OCI-LY7 (cell line): ENCODE results near the gene SMOC2.

Experiments
- EZH2phosphoT487 ChIP-seq: fragments of 200-600 bp; sonication (generic); IDR thresholded peaks from 2 replicates; pipeline ENCODE4 v1.6.1; 2018; ENCODE audit warnings: low read depth, borderline replicate concordance, mild to moderate bottlenecking, mixed run types, antibody characterized with exemption, low read length, moderate library complexity, mixed read lengths
- TF ChIP-seq, protein P1 (sequence below): fragments of 200-600 bp; sonication (generic); conservative IDR thresholded peaks from 2 replicates; pipeline ENCODE4 v1.5.1; 2014; ENCODE audit warnings: mild to moderate bottlenecking, antibody characterized with exemption, low read length, moderate library complexity, mixed read lengths

- TF ChIP-seq, protein P1, sequence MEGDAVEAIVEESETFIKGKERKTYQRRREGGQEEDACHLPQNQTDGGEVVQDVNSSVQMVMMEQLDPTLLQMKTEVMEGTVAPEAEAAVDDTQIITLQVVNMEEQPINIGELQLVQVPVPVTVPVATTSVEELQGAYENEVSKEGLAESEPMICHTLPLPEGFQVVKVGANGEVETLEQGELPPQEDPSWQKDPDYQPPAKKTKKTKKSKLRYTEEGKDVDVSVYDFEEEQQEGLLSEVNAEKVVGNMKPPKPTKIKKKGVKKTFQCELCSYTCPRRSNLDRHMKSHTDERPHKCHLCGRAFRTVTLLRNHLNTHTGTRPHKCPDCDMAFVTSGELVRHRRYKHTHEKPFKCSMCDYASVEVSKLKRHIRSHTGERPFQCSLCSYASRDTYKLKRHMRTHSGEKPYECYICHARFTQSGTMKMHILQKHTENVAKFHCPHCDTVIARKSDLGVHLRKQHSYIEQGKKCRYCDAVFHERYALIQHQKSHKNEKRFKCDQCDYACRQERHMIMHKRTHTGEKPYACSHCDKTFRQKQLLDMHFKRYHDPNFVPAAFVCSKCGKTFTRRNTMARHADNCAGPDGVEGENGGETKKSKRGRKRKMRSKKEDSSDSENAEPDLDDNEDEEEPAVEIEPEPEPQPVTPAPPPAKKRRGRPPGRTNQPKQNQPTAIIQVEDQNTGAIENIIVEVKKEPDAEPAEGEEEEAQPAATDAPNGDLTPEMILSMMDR, result no peak
- no peak for TF ChIP-seq EZH2phosphoT487
These were observed 96.5 kb downstream of the SMOC2 start for GRCh38 chr6:168537540-168537884.
